OCI-LY7 (cell line): Measurements from ENCODE around the gene DGKD. TPM values are rescaled to one million over a fixed set of nuclear protein-coding genes. Genes with fewer than 3 reads are reported as not detected.

Source experiments
- BruUV-seq: library from RNA; stranded (reverse); fragments of 400-500 nt; replicated peaks from 2 replicates; lab custom pipeline; 2021; lab: Mats Ljungman, UMichigan
- CTCF ChIA-PET: fragments of 300-600 bp; sonication (Branson Sonifier 250); formaldehyde crosslinking; loops from one replicate; lab custom pipeline; 2022; ENCODE audit warnings: antibody characterized with exemption; ENCODE audit not compliant: unreplicated experiment; lab: Charles Lee
- POLR2A ChIA-PET: fragments of 300-600 bp; sonication (Branson Sonifier 250); formaldehyde crosslinking; loops from one replicate; lab custom pipeline; 2022; ENCODE audit warnings: antibody characterized with exemption; lab: Charles Lee
- DNase-seq: peaks from one replicate; pipeline ENCODE4 v3.0.0-alpha.2; 2015; ENCODE audit warnings: low spot score
- H2AFZ ChIP-seq: fragments of 200-600 bp; sonication (generic), shearing (Covaris generic); 2 replicates; pipeline ENCODE4 v1.6.1; 2014; ENCODE audit warnings: mild to moderate bottlenecking, antibody characterized with exemption, low read length, moderate library complexity
- H3K27ac ChIP-seq: fragments of 200-600 bp; sonication (generic); 2 replicates; pipeline ENCODE4 v1.5.1; 2014; ENCODE audit warnings: mixed run types, low read depth, mild to moderate bottlenecking, moderate library complexity, low read length, inconsistent platforms; ENCODE audit not compliant: poor library complexity, severe bottlenecking
- H3K36me3 ChIP-seq: fragments of 200-600 bp; sonication (generic); 2 replicates; pipeline ENCODE4 v1.6.1; 2014; ENCODE audit warnings: mild to moderate bottlenecking, antibody characterized with exemption, low read length, moderate library complexity, mixed read lengths; ENCODE audit not compliant: insufficient read depth
- H3K4me1 ChIP-seq: fragments of 200-600 bp; sonication (generic); 2 replicates; pipeline ENCODE4 v1.5.1; 2014; ENCODE audit warnings: mild to moderate bottlenecking, low read length; ENCODE audit not compliant: insufficient read depth, poor library complexity, severe bottlenecking
- H3K4me2 ChIP-seq: fragments of 200-600 bp; sonication (generic); 2 replicates; pipeline ENCODE4 v1.6.1; 2014; ENCODE audit warnings: mild to moderate bottlenecking, low read length
- H3K4me3 ChIP-seq: fragments of 200-600 bp; sonication (generic); 2 replicates; pipeline ENCODE4 v1.5.1; 2014; ENCODE audit warnings: mild to moderate bottlenecking, low read depth, low read length; ENCODE audit not compliant: poor library complexity, severe bottlenecking
- H3K79me2 ChIP-seq: fragments of 200-600 bp; sonication (generic); 2 replicates; pipeline ENCODE4 v1.6.1; 2016; ENCODE audit warnings: low read depth, mild to moderate bottlenecking, low read length, moderate library complexity, mixed read lengths; ENCODE audit not compliant: insufficient read depth
- H3K9me2 ChIP-seq: fragments of 200-600 bp; sonication (generic); 2 replicates; pipeline ENCODE4 v1.6.1; 2016; ENCODE audit warnings: mild to moderate bottlenecking, low read length, mixed read lengths; ENCODE audit not compliant: insufficient read depth
- H3K9me3 ChIP-seq: fragments of 200-600 bp; sonication (generic); 2 replicates; pipeline ENCODE4 v1.6.1; 2014; ENCODE audit warnings: mild to moderate bottlenecking, mixed run types, low read length, mixed read lengths
- H4K20me1 ChIP-seq: fragments of 200-600 bp; sonication (generic); 2 replicates; pipeline ENCODE4 v1.6.1; 2014; ENCODE audit warnings: mild to moderate bottlenecking, antibody characterized with exemption, low read length, moderate library complexity, mixed read lengths; ENCODE audit not compliant: insufficient read depth
- CTCF ChIP-seq: fragments of 200-600 bp; sonication (generic); conservative IDR thresholded peaks from 2 replicates; pipeline ENCODE4 v1.5.1; 2014; ENCODE audit warnings: mild to moderate bottlenecking, antibody characterized with exemption, low read length, moderate library complexity, mixed read lengths
- EZH2phosphoT487 ChIP-seq: fragments of 200-600 bp; sonication (generic); IDR thresholded peaks from 2 replicates; pipeline ENCODE4 v1.6.1; 2018; ENCODE audit warnings: low read depth, borderline replicate concordance, mild to moderate bottlenecking, mixed run types, antibody characterized with exemption, low read length, moderate library complexity, mixed read lengths
- intact Hi-C: fragments of 100-400 bp; cut with micrococcal nuclease; formaldehyde crosslinking; loops from one replicate; pipeline ENCODE4 v1.10.0; 2022; ENCODE audit not compliant: unreplicated experiment
- total RNA-seq, 2 experiments: library from RNA; depleted of rRNA in 1 of 2; stranded (reverse); fragments of >200 nt in 1 of 2; shearing (Covaris generic) in 1 of 2; gene quantifications; 2 replicates each; pipeline ENCODE4 v1.2.3, GENCODE V29; 2014 to 2022

The DGKD gene
- total RNA-seq, 2 experiments from 2014 or later, result 62.9 to 271 TPM

GRCh38 chr2:233451950-233452349, 97.7 kb downstream of the DGKD start:
- H4K20me1 ChIP-seq, result no peaks in the 10 kb centered on the region
- no peaks in the 10 kb centered on the region for H3K9me3 ChIP-seq
- intact Hi-C loops, result no loop called here
- no peak overlapping the region for H3K4me2 ChIP-seq
- no peaks in the 10 kb centered on the region for H3K9me2 ChIP-seq
- no peaks in the 10 kb centered on the region for H3K4me1 ChIP-seq
- CTCF ChIA-PET, result no interaction called here
- no peak overlapping the region for H3K27ac ChIP-seq
- no peak overlapping the region for H2AFZ ChIP-seq
- no peak for TF ChIP-seq CTCF
- no peak for TF ChIP-seq EZH2phosphoT487
- POLR2A ChIA-PET, result interaction anchor here (1.2 kb wide), 1 partner anchor 94 kb away, joined by 3 read pairs; no protein-coding TSS in a partner anchor
- H3K36me3 ChIP-seq, result peaks cover 96% of the 10 kb centered on the region
- BruUV-seq, result no TSS peak
- no peak for DNase-seq
- H3K79me2 ChIP-seq, result no peaks in the 10 kb centered on the region
- H3K4me3 ChIP-seq, result no peak overlapping the region

- H3K79me2 ChIP-seq, result no peaks in the 10 kb centered on the region
- H4K20me1 ChIP-seq, result no peaks in the 10 kb centered on the region
- POLR2A ChIA-PET, result interaction anchor here (0.7 to 1.2 kb wide), 2 partner anchors 96 to 160 kb away, joined by 3 read pairs; no protein-coding TSS in a partner anchor
- H3K9me2 ChIP-seq, result no peaks in the 10 kb centered on the region
- intact Hi-C loops, result no loop called here
- TF ChIP-seq EZH2phosphoT487, result no peak
- TF ChIP-seq CTCF, result no peak
- H3K4me3 ChIP-seq, result no peak overlapping the region
- H3K4me2 ChIP-seq, result no peak overlapping the region
- DNase-seq, result no peak
- CTCF ChIA-PET, result interaction anchor here (1.0 kb wide), 1 partner anchor 95 kb away, joined by 3 read pairs; no protein-coding TSS in a partner anchor
- H3K4me1 ChIP-seq, result no peaks in the 10 kb centered on the region
- BruUV-seq, result no TSS peak
- H3K36me3 ChIP-seq, result peaks cover 97% of the 10 kb centered on the region
- H3K9me3 ChIP-seq, result no peaks in the 10 kb centered on the region
- no peak overlapping the region for H3K27ac ChIP-seq
- no peak overlapping the region for H2AFZ ChIP-seq
Measured at GRCh38 chr2:233453111-233453915, 99.0 kb downstream of the DGKD start.

GRCh38 chr2:233453916-233454315, 99.6 kb downstream of the DGKD start:
- no peaks in the 10 kb centered on the region for H3K79me2 ChIP-seq
- no peaks in the 10 kb centered on the region for H3K9me3 ChIP-seq
- H3K36me3 ChIP-seq, result peaks cover 97% of the 10 kb centered on the region
- TF ChIP-seq CTCF, result no peak
- no peak for TF ChIP-seq EZH2phosphoT487
- no peak overlapping the region for H3K4me3 ChIP-seq
- H2AFZ ChIP-seq, result no peak overlapping the region
- H3K4me1 ChIP-seq, result no peaks in the 10 kb centered on the region
- no peak for DNase-seq
- ChIA-PET POLR2A (interaction anchor here (0.7 kb wide), 1 partner anchor 160 kb away, joined by 3 read pairs; no protein-coding TSS in a partner anchor), CTCF (no interaction called here)
- intact Hi-C loops, result no loop called here
- no peaks in the 10 kb centered on the region for H3K9me2 ChIP-seq
- no peaks in the 10 kb centered on the region for H4K20me1 ChIP-seq
- BruUV-seq, result TSS peak; percentile 47
- H3K4me2 ChIP-seq, result no peak overlapping the region
- H3K27ac ChIP-seq, result no peak overlapping the region
